ENCODE data around the gene NCOA6.

DNA sequence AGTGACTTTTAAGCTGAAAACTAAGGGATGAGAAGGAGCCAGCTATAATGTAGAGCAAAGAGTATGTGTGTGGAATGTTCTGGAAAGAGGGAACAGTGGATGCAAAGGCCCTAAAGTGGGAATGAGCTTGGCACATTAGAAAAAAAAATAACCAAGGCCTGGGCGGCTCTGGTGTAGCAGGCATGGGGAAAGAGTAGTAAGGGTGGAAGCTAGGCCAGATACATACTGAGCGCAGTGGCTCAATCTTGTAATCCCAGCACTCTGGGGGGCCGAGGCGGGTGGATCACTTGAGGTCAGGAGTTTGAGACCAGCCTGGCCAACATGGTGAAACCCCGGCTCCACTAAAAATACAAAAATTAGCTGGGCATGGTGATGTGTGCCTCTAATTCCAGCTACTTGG, 38.8 kb upstream of the NCOA6 start:
- TF ChIP-seq, protein P1, sequence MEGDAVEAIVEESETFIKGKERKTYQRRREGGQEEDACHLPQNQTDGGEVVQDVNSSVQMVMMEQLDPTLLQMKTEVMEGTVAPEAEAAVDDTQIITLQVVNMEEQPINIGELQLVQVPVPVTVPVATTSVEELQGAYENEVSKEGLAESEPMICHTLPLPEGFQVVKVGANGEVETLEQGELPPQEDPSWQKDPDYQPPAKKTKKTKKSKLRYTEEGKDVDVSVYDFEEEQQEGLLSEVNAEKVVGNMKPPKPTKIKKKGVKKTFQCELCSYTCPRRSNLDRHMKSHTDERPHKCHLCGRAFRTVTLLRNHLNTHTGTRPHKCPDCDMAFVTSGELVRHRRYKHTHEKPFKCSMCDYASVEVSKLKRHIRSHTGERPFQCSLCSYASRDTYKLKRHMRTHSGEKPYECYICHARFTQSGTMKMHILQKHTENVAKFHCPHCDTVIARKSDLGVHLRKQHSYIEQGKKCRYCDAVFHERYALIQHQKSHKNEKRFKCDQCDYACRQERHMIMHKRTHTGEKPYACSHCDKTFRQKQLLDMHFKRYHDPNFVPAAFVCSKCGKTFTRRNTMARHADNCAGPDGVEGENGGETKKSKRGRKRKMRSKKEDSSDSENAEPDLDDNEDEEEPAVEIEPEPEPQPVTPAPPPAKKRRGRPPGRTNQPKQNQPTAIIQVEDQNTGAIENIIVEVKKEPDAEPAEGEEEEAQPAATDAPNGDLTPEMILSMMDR (IDR thresholded peaks at IDR 0.05): no peak
- TF ChIP-seq POLR2A (IDR thresholded peaks at IDR 0.05): no peak

All from thyroid gland (tissue), 4 donors.